Heart right ventricle (tissue), 16 donors: ENCODE measurements around the gene KRT15. TPM values are rescaled to one million over a fixed set of nuclear protein-coding genes. Genes with fewer than 3 reads are reported as not detected.
A peak's percentile ranks its signal among the peaks of the same experiment; 100 is the strongest.

ENCODE experiments used
- ATAC-seq, 8 donors: fragments of 200-7000 bp; cut with Tn5 transposase; one replicate each; pipeline ENCODE4 v1.9.1; 2020; ENCODE audit warnings: mild to moderate bottlenecking in 8 of 8, moderate library complexity in 8 of 8, moderate number of reproducible peaks in 1 of 8
- DNase-seq, 2 donors: peaks; one replicate each; pipeline ENCODE4 v3.0.0-alpha.2; 2020
- H3K27ac ChIP-seq, 10 donors: fragments of 200-600 bp; sonication (generic) in 2 of 10; one replicate each; pipeline versions ENCODE4 v1.5.0 to v1.8.0; 2020 to 2022; ENCODE audit warnings: mild to moderate bottlenecking in 3 of 10
- H3K27me3 ChIP-seq, 7 donors: fragments of 200-600 bp; one replicate each; pipeline ENCODE4 v1.8.0; 2021 to 2022; ENCODE audit warnings: mild to moderate bottlenecking in 2 of 7
- H3K36me3 ChIP-seq, 9 donors: fragments of 200-600 bp; sonication (generic) in 1 of 9; one replicate each; pipeline versions ENCODE4 v1.5.0 to v1.8.0; 2020 to 2022; ENCODE audit warnings: mild to moderate bottlenecking in 2 of 9
- H3K4me1 ChIP-seq, 9 donors: fragments of 200-600 bp; sonication (generic) in 1 of 9; one replicate each; pipeline versions ENCODE4 v1.5.0 to v1.8.0; 2020 to 2022; ENCODE audit warnings: mild to moderate bottlenecking in 4 of 9
- H3K4me3 ChIP-seq, 10 donors: fragments of 200-600 bp; sonication (generic) in 2 of 10; one replicate each; pipeline versions ENCODE4 v1.5.0 to v1.8.0; 2020 to 2022; ENCODE audit warnings: mild to moderate bottlenecking in 7 of 10, moderate library complexity in 2 of 10
- H3K9me3 ChIP-seq, 11 donors: fragments of 200-600 bp in 10 of 11; sonication (generic) in 2 of 11; one replicate each; pipeline versions ENCODE4 v1.5.0 to v1.8.0; 2013 to 2022; ENCODE audit warnings: mild to moderate bottlenecking in 2 of 11, control low read depth in 1 of 11, moderate library complexity in 1 of 11
- WGBS, 2 donors: extraction: QIAGEN DNeasy Blood & Tissue Kit; methylation state at CpG; one replicate each; pipeline ENCODE4 v1.1.7; 2013; ENCODE audit warnings: inconsistent platforms in 1 of 2; 5-methylcytosine and 5-hydroxymethylcytosine counted together
- intact Hi-C, 10 donors: fragments of 100-400 bp; cut with DNase I; formaldehyde crosslinking; loops; one replicate each; pipeline versions ENCODE4 v1.11.1 to v1.14.2; 2022
- polyA plus RNA-seq, 2 donors: library from polyadenylated mRNA; stranded (reverse); fragments of 200-250 nt; gene quantifications; one replicate each; pipeline ENCODE4 v1.2.3, GENCODE V29; 2013
- total RNA-seq, 10 donors: library from RNA; stranded (reverse); fragmentation: NEBNext Ultra II Directional in 3 of 10; extraction: Animal tissue kit (Norgen Biotek cat#: 25700) in 3 of 10; gene quantifications; one replicate each; pipeline versions ENCODE4 v1.2.1 to v1.2.4, GENCODE V29; 2021 to 2023
- TF ChIP-seq, protein P1 (sequence below), 9 donors: fragments of 200-600 bp; sonication (generic) in 2 of 9; IDR thresholded peaks; one replicate each; pipeline versions ENCODE4 v1.5.0 to v1.8.0; 2021 to 2022; ENCODE audit warnings: antibody characterized with exemption in 9 of 9, mild to moderate bottlenecking in 5 of 9, moderate library complexity in 1 of 9
- donor health status: Arrhythmogenic right ventricular cardiomyopathy.
- donor health status: ischemic (EF 13 %, LVEDD 7.1; RV severe dilation, severe dysfunction).
- donor health status: healthy with polysubstance abuse.
- donor health status: DM: no; HTN: yes; CAD: no.
- donor health status: DM: no; HTN: no; CAD: no.
- donor health status: ischemic (EF 25% LVEDD 6.9; RV normal size, moderate dysfunction).
- donor health status: ischemic (EF 25% LVEDD 5.7; RV mildly dilated, moderate dysfunction).
- donor health status: healthy.
- donor health status: DM: yes; HTN: yes; CAD: no.
- donor health status: Ischemic cardiomyopathy.
- donor health status: ischemic (EF 35%, LVEDD 5.7; RV mildly dilated, moderate dysfunction).
- donor health status: nonischemic (EF 11% LVEDD 7.7; RV severe dilation, severe dysfunction).
- donor health status: DM: yes; HTN: yes; CAD: no.
- donor health status: PGD.
- donor health status: ischemic (EF 29% LVEDD 5.4; RV normal size, mild dysfunction).
- donor health status: nonischemic (EF 23%, LVEDD 6.1; RV moderate dilation, normal function).

KRT15 gene
- total and polyA plus RNA-seq, 12 donors: 0.07 to 0.22 TPM; not detected in 10

- TF ChIP-seq, protein P1, sequence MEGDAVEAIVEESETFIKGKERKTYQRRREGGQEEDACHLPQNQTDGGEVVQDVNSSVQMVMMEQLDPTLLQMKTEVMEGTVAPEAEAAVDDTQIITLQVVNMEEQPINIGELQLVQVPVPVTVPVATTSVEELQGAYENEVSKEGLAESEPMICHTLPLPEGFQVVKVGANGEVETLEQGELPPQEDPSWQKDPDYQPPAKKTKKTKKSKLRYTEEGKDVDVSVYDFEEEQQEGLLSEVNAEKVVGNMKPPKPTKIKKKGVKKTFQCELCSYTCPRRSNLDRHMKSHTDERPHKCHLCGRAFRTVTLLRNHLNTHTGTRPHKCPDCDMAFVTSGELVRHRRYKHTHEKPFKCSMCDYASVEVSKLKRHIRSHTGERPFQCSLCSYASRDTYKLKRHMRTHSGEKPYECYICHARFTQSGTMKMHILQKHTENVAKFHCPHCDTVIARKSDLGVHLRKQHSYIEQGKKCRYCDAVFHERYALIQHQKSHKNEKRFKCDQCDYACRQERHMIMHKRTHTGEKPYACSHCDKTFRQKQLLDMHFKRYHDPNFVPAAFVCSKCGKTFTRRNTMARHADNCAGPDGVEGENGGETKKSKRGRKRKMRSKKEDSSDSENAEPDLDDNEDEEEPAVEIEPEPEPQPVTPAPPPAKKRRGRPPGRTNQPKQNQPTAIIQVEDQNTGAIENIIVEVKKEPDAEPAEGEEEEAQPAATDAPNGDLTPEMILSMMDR (IDR thresholded peaks at IDR 0.05): no peak
- Histone ChIP-seq H3K27me3 (no peaks in the 10 kb centered on the region), H3K4me1 (peaks cover 0 to 4% (median 0%) of the 10 kb centered on the region in 9 donors), H3K4me3 (no peak overlapping the region), H3K27ac (peak overlapping the region in 2 of 10 donors; percentile 12 to 34), H3K9me3 (peaks cover 0 to 28% (median 6%) of the 10 kb centered on the region in 11 donors), H3K36me3 (no peaks in the 10 kb centered on the region)
- DNase-seq (no peak), ATAC-seq (peak in 4 of 8 donors; percentile 14 to 27 (median 18))
- WGBS, 2 donors: 92% methylated on average over 4 of the region's 4 CpGs
- intact Hi-C loops: no loop called here
Observed at GRCh38 chr17:41475421-41475820, 43.3 kb downstream of the KRT15 start.

GRCh38 chr17:41474863-41475262, 43.8 kb downstream of the KRT15 start:
- H3K36me3 ChIP-seq: no peaks in the 10 kb centered on the region
- ATAC-seq (peak; percentile 66 to 96 (median 86)), DNase-seq (peak in 1 of 2 donors; percentile 57)
- intact Hi-C loops: no loop called here
- H3K4me1 ChIP-seq: peaks cover 0 to 4% (median 0%) of the 10 kb centered on the region in 9 donors
- H3K9me3 ChIP-seq: peaks cover 0 to 28% (median 6%) of the 10 kb centered on the region in 11 donors
- TF ChIP-seq, protein P1 (IDR thresholded peaks at IDR 0.05): no peak
- H3K27ac ChIP-seq: peak overlapping the region in 2 of 10 donors; percentile 12 to 34
- H3K4me3 ChIP-seq: no peak overlapping the region
- no peaks in the 10 kb centered on the region for H3K27me3 ChIP-seq
- whole genome bisulfite sequencing, 2 donors: 43 to 47% methylated on average over 8 of the region's 8 CpGs

GRCh38 chr17:41468346-41468745, 50.3 kb downstream of the KRT15 start:
- TF ChIP-seq, protein P1 (IDR thresholded peaks at IDR 0.05): no peak
- no peak for DNase-seq
- peaks cover 0 to 17% (median 0%) of the 10 kb centered on the region in 7 donors for H3K27me3 ChIP-seq
- ATAC-seq: no peak
- intact Hi-C loops: no loop called here
- no peaks in the 10 kb centered on the region for H3K36me3 ChIP-seq
- peaks cover 0 to 12% (median 4%) of the 10 kb centered on the region in 9 donors for H3K4me1 ChIP-seq
- no peak overlapping the region for H3K27ac ChIP-seq
- H3K4me3 ChIP-seq: no peak overlapping the region
- H3K9me3 ChIP-seq: peaks cover 0 to 50% (median 14%) of the 10 kb centered on the region in 11 donors

GRCh38 chr17:41467561-41467960, 51.1 kb downstream of the KRT15 start:
- Histone ChIP-seq H3K36me3 (no peaks in the 10 kb centered on the region), H3K27ac (no peak overlapping the region), H3K9me3 (peaks cover 0 to 43% (median 14%) of the 10 kb centered on the region in 11 donors), H3K27me3 (peaks cover 0 to 17% (median 0%) of the 10 kb centered on the region in 7 donors), H3K4me3 (no peak overlapping the region), H3K4me1 (peaks cover 0 to 12% (median 4%) of the 10 kb centered on the region in 9 donors)
- intact Hi-C loops: no loop called here
- ATAC-seq: no peak
- no peak for DNase-seq
- WGBS, 2 donors: 55 to 62% methylated on average over 4 of the region's 4 CpGs
- TF ChIP-seq, protein P1 (IDR thresholded peaks at IDR 0.05): no peak
